ENCODE measurements around the gene ZSCAN18. TPM values are rescaled to one million over a fixed set of nuclear protein-coding genes. Genes with fewer than 3 reads are reported as not detected.

ZSCAN18 gene
- total and polyA plus RNA-seq, 9 of the 15 experiments (the other 6 are each of a cell fraction or from before 2014, with no cell fraction given), result 0.07 to 1.9 (median 0.31) TPM; not detected in 1

GRCh38 chr19:58079792-58080191 is 18.2 kb downstream of the ZSCAN18 start (continued):
- TF ChIP-seq SMARCC2 (IDR thresholded peaks at IDR 0.05; ENCODE audit: low read depth) (no peak), CHCHD3 (CRISPR knock-in tag; IDR thresholded peaks at IDR 0.05) (no peak), ZNF830 (CRISPR knock-in tag; IDR thresholded peaks at IDR 0.05) (no peak), THAP12 (CRISPR knock-in tag; IDR thresholded peaks at IDR 0.05) (no peak), MAFK (IDR thresholded peaks at IDR 0.05; ENCODE audit: low read length) (no peak), CTBP1 (IDR thresholded peaks at IDR 0.05; ENCODE audit: borderline replicate concordance) (no peak), HMGXB4 (CRISPR knock-in tag; IDR thresholded peaks at IDR 0.05) (no peak), GABPB2 (CRISPR knock-in tag; conservative IDR thresholded peaks at IDR 0.05) (no peak), ZFP91 (CRISPR knock-in tag; IDR thresholded peaks at IDR 0.05) (no peak), ZNF124 (CRISPR knock-in tag; IDR thresholded peaks at IDR 0.05) (no peak), ZNF551 (CRISPR knock-in tag; IDR thresholded peaks at IDR 0.05) (no peak)
